ENCODE results near the gene HBA2.
"Not testable (repeated sequence)": the region's sequence is repeated elsewhere in the genome, so short reads cannot be mapped to it uniquely, and the experiment has no call there.

The HBA2 gene

GRCh38 chr16:143047-143446, 29.6 kb upstream of the HBA2 start:
- no peak overlapping the region for H2AFZ ChIP-seq (ENCODE audit: low read length, unreplicated experiment)
- no peak overlapping the region for H3K4me3 ChIP-seq (ENCODE audit: low read depth, low read length)
- no peaks in the 10 kb centered on the region for H3K36me3 ChIP-seq (ENCODE audit: insufficient read depth, low read length)
- peaks cover 2% of the 10 kb centered on the region for H3K79me2 ChIP-seq (ENCODE audit: control insufficient read depth, insufficient read depth, low read length, unreplicated experiment)
- no peaks in the 10 kb centered on the region for H3K27me3 ChIP-seq (ENCODE audit: insufficient read depth, low read length)
- H3K27ac ChIP-seq (ENCODE audit: low read depth, low read length), result no peak overlapping the region
- H3K4me1 ChIP-seq (ENCODE audit: control insufficient read depth, insufficient read depth, low read length, unreplicated experiment), result no peaks in the 10 kb centered on the region

- no peak overlapping the region for H3K4me3 ChIP-seq (ENCODE audit: low read depth, low read length)
- H3K36me3 ChIP-seq (ENCODE audit: insufficient read depth, low read length), result no peaks in the 10 kb centered on the region
- H3K79me2 ChIP-seq (ENCODE audit: control insufficient read depth, insufficient read depth, low read length, unreplicated experiment), result no peaks in the 10 kb centered on the region
- H2AFZ ChIP-seq (ENCODE audit: low read length, unreplicated experiment), result no peak overlapping the region
- no peak overlapping the region for H3K27ac ChIP-seq (ENCODE audit: low read depth, low read length)
- H3K27me3 ChIP-seq (ENCODE audit: insufficient read depth, low read length), result no peaks in the 10 kb centered on the region
- no peaks in the 10 kb centered on the region for H3K4me1 ChIP-seq (ENCODE audit: control insufficient read depth, insufficient read depth, low read length, unreplicated experiment)
These were observed 29.2 kb upstream of the HBA2 start for GRCh38 chr16:143456-143855.

GRCh38 chr16:144797-145252, 27.9 kb upstream of the HBA2 start:
- H3K4me1 ChIP-seq (ENCODE audit: control insufficient read depth, insufficient read depth, low read length, unreplicated experiment), result peaks cover 7% of the 10 kb centered on the region
- no peaks in the 10 kb centered on the region for H3K79me2 ChIP-seq (ENCODE audit: control insufficient read depth, insufficient read depth, low read length, unreplicated experiment)
- no peak overlapping the region for H3K4me3 ChIP-seq (ENCODE audit: low read depth, low read length)
- no peaks in the 10 kb centered on the region for H3K27me3 ChIP-seq (ENCODE audit: insufficient read depth, low read length)
- no peak overlapping the region for H3K27ac ChIP-seq (ENCODE audit: low read depth, low read length)
- no peak overlapping the region for H2AFZ ChIP-seq (ENCODE audit: low read length, unreplicated experiment)
- no peaks in the 10 kb centered on the region for H3K36me3 ChIP-seq (ENCODE audit: insufficient read depth, low read length)

GRCh38 chr16:146646-147045, 26.0 kb upstream of the HBA2 start:
- peaks cover 7% of the 10 kb centered on the region for H3K4me1 ChIP-seq (ENCODE audit: control insufficient read depth, insufficient read depth, low read length, unreplicated experiment)
- H3K79me2 ChIP-seq (ENCODE audit: control insufficient read depth, insufficient read depth, low read length, unreplicated experiment), result no peaks in the 10 kb centered on the region
- no peak overlapping the region for H3K4me3 ChIP-seq (ENCODE audit: low read depth, low read length)
- no peaks in the 10 kb centered on the region for H3K27me3 ChIP-seq (ENCODE audit: insufficient read depth, low read length)
- no peak overlapping the region for H3K27ac ChIP-seq (ENCODE audit: low read depth, low read length)
- H3K36me3 ChIP-seq (ENCODE audit: insufficient read depth, low read length), result no peaks in the 10 kb centered on the region
- H2AFZ ChIP-seq (ENCODE audit: low read length, unreplicated experiment), result no peak overlapping the region

GRCh38 chr16:149024-149660, 23.5 kb upstream of the HBA2 start:
- Histone ChIP-seq H3K4me1 (ENCODE audit: control insufficient read depth, insufficient read depth, low read length, unreplicated experiment) (peaks cover 7% of the 10 kb centered on the region), H3K79me2 (ENCODE audit: control insufficient read depth, insufficient read depth, low read length, unreplicated experiment) (no peaks in the 10 kb centered on the region), H3K27ac (ENCODE audit: low read depth, low read length) (no peak overlapping the region), H2AFZ (ENCODE audit: low read length, unreplicated experiment) (no peak overlapping the region), H3K4me3 (ENCODE audit: low read depth, low read length) (no peak overlapping the region), H3K27me3 (ENCODE audit: insufficient read depth, low read length) (no peaks in the 10 kb centered on the region; the same call in 1 of the 2 replicates), H3K36me3 (ENCODE audit: insufficient read depth, low read length) (no peaks in the 10 kb centered on the region)

GRCh38 chr16:152141-153128, 20.2 kb upstream of the HBA2 start, which contains the start of gene HBZ:
Gene HBZ, plus strand, starts transcription at chr16:152644. Its CDS starts 266 bp downstream, at chr16:152910.
- no peaks in the 10 kb centered on the region for H3K79me2 ChIP-seq (ENCODE audit: control insufficient read depth, insufficient read depth, low read length, unreplicated experiment)
- peaks cover 11% of the 10 kb centered on the region for H3K4me1 ChIP-seq (ENCODE audit: control insufficient read depth, insufficient read depth, low read length, unreplicated experiment)
- H3K27ac ChIP-seq (ENCODE audit: low read depth, low read length), result no peak within 1 kb of the TSS
- H3K27me3 ChIP-seq (ENCODE audit: insufficient read depth, low read length), result peaks cover 17% of the 10 kb centered on the region
- no peak within 1 kb of the TSS for H2AFZ ChIP-seq (ENCODE audit: low read length, unreplicated experiment)
- H3K36me3 ChIP-seq (ENCODE audit: insufficient read depth, low read length), result no peaks in the 10 kb centered on the region
- no peak within 1 kb of the TSS for H3K4me3 ChIP-seq (ENCODE audit: low read depth, low read length)

- Histone ChIP-seq H3K27me3 (ENCODE audit: insufficient read depth, low read length) (peaks cover 17% of the 10 kb centered on the region), H3K4me1 (ENCODE audit: control insufficient read depth, insufficient read depth, low read length, unreplicated experiment) (peaks cover 11% of the 10 kb centered on the region)
- H3K4me3 ChIP-seq (ENCODE audit: low read depth, low read length); H3K36me3 ChIP-seq (ENCODE audit: insufficient read depth, low read length); H3K79me2 ChIP-seq (ENCODE audit: control insufficient read depth, insufficient read depth, low read length, unreplicated experiment); H3K27ac ChIP-seq (ENCODE audit: low read depth, low read length); H2AFZ ChIP-seq (ENCODE audit: low read length, unreplicated experiment): not testable (repeated sequence)
These were observed 19.6 kb upstream of the HBA2 start for GRCh38 chr16:153129-153521.

GRCh38 chr16:153550-154216, 19.0 kb upstream of the HBA2 start:
- H3K79me2 ChIP-seq (ENCODE audit: control insufficient read depth, insufficient read depth, low read length, unreplicated experiment); H3K4me3 ChIP-seq (ENCODE audit: low read depth, low read length); H3K36me3 ChIP-seq (ENCODE audit: insufficient read depth, low read length); H2AFZ ChIP-seq (ENCODE audit: low read length, unreplicated experiment); H3K27ac ChIP-seq (ENCODE audit: low read depth, low read length): not testable (repeated sequence)
- Histone ChIP-seq H3K4me1 (ENCODE audit: control insufficient read depth, insufficient read depth, low read length, unreplicated experiment) (peaks cover 10% of the 10 kb centered on the region), H3K27me3 (ENCODE audit: insufficient read depth, low read length) (peaks cover 21% of the 10 kb centered on the region)

- Histone ChIP-seq H3K27ac (ENCODE audit: low read depth, low read length) (no peak overlapping the region), H3K4me1 (ENCODE audit: control insufficient read depth, insufficient read depth, low read length, unreplicated experiment) (peaks cover 4% of the 10 kb centered on the region), H2AFZ (ENCODE audit: low read length, unreplicated experiment) (peak overlapping the region; percentile 90), H3K4me3 (ENCODE audit: low read depth, low read length) (peak overlapping the region; percentile 71), H3K36me3 (ENCODE audit: insufficient read depth, low read length) (no peaks in the 10 kb centered on the region), H3K79me2 (ENCODE audit: control insufficient read depth, insufficient read depth, low read length, unreplicated experiment) (no peaks in the 10 kb centered on the region), H3K27me3 (ENCODE audit: insufficient read depth, low read length) (peaks cover 21% of the 10 kb centered on the region)
These were observed 18.3 kb upstream of the HBA2 start for GRCh38 chr16:154217-155030.

GRCh38 chr16:155031-155398, 17.7 kb upstream of the HBA2 start:
- peak overlapping the region; percentile 71 for H3K4me3 ChIP-seq (ENCODE audit: low read depth, low read length)
- peaks cover 21% of the 10 kb centered on the region for H3K27me3 ChIP-seq (ENCODE audit: insufficient read depth, low read length)
- no peaks in the 10 kb centered on the region for H3K36me3 ChIP-seq (ENCODE audit: insufficient read depth, low read length)
- no peak overlapping the region for H3K27ac ChIP-seq (ENCODE audit: low read depth, low read length)
- peaks cover 4% of the 10 kb centered on the region for H3K4me1 ChIP-seq (ENCODE audit: control insufficient read depth, insufficient read depth, low read length, unreplicated experiment)
- no peaks in the 10 kb centered on the region for H3K79me2 ChIP-seq (ENCODE audit: control insufficient read depth, insufficient read depth, low read length, unreplicated experiment)
- H2AFZ ChIP-seq (ENCODE audit: low read length, unreplicated experiment), result no peak overlapping the region

Measured in ACC112 (cell line).